Nephron (organoid): ENCODE measurements around the gene LSM8.

Experiments
- H3K27ac Mint-ChIP-seq, 3 experiments: 2 replicates each; pipeline ENCODE4 v1.8.0; 2020; ENCODE audit warnings: mixed read lengths in 3 of 3, mild to moderate bottlenecking in 2 of 3, moderate library complexity in 1 of 3
- H3K27me3 Mint-ChIP-seq: 2 replicates; pipeline ENCODE4 v1.8.0; 2021; ENCODE audit warnings: low read depth, mild to moderate bottlenecking, moderate library complexity, mixed read lengths
- H3K36me3 Mint-ChIP-seq: 2 replicates; pipeline ENCODE4 v1.8.0; 2020; ENCODE audit warnings: low read depth, mixed read lengths
- H3K4me1 Mint-ChIP-seq: 2 replicates; pipeline ENCODE4 v1.8.0; 2020; ENCODE audit warnings: mixed read lengths
- H3K4me3 Mint-ChIP-seq, 3 experiments: 2 replicates each; pipeline ENCODE4 v1.8.0; 2020; ENCODE audit warnings: mild to moderate bottlenecking in 3 of 3, mixed read lengths in 3 of 3, moderate library complexity in 2 of 3
- H3K9me3 Mint-ChIP-seq: 2 replicates; pipeline ENCODE4 v1.8.0; 2020; ENCODE audit warnings: mixed read lengths
- TF ChIP-seq, protein P1 (sequence below), 3 experiments: fragments of 200-600 bp; sonication (generic); IDR thresholded peaks; one replicate each; pipeline ENCODE4 v1.5.0; 2021; ENCODE audit warnings: antibody characterized with exemption in 3 of 3; ENCODE audit not compliant: unreplicated experiment in 3 of 3

LSM8 gene

GRCh38 chr7:118175740-118176139 lies 8.2 kb upstream of the LSM8 start:
- H3K9me3 Mint-ChIP-seq: no peaks in the 10 kb centered on the region
- no peaks in the 10 kb centered on the region for H3K4me1 Mint-ChIP-seq
- H3K27me3 Mint-ChIP-seq: no peaks in the 10 kb centered on the region
- no peaks in the 10 kb centered on the region for H3K36me3 Mint-ChIP-seq
- H3K27ac Mint-ChIP-seq: no peak overlapping the region
- TF ChIP-seq, protein P1, sequence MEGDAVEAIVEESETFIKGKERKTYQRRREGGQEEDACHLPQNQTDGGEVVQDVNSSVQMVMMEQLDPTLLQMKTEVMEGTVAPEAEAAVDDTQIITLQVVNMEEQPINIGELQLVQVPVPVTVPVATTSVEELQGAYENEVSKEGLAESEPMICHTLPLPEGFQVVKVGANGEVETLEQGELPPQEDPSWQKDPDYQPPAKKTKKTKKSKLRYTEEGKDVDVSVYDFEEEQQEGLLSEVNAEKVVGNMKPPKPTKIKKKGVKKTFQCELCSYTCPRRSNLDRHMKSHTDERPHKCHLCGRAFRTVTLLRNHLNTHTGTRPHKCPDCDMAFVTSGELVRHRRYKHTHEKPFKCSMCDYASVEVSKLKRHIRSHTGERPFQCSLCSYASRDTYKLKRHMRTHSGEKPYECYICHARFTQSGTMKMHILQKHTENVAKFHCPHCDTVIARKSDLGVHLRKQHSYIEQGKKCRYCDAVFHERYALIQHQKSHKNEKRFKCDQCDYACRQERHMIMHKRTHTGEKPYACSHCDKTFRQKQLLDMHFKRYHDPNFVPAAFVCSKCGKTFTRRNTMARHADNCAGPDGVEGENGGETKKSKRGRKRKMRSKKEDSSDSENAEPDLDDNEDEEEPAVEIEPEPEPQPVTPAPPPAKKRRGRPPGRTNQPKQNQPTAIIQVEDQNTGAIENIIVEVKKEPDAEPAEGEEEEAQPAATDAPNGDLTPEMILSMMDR (IDR thresholded peaks at IDR 0.05; ENCODE audit: unreplicated experiment in 3 of 3): no peak
- no peak overlapping the region for H3K4me3 Mint-ChIP-seq

- no peak overlapping the region for H3K4me3 Mint-ChIP-seq
- TF ChIP-seq, protein P1 (IDR thresholded peaks at IDR 0.05; ENCODE audit: unreplicated experiment in 3 of 3): no peak
- H3K9me3 Mint-ChIP-seq: no peaks in the 10 kb centered on the region
- H3K27ac Mint-ChIP-seq: no peak overlapping the region
- no peaks in the 10 kb centered on the region for H3K36me3 Mint-ChIP-seq
- H3K27me3 Mint-ChIP-seq: no peaks in the 10 kb centered on the region
- H3K4me1 Mint-ChIP-seq: peaks cover 5% of the 10 kb centered on the region
Measured at GRCh38 chr7:118179191-118179590, 4.8 kb upstream of the LSM8 start.

DNA sequence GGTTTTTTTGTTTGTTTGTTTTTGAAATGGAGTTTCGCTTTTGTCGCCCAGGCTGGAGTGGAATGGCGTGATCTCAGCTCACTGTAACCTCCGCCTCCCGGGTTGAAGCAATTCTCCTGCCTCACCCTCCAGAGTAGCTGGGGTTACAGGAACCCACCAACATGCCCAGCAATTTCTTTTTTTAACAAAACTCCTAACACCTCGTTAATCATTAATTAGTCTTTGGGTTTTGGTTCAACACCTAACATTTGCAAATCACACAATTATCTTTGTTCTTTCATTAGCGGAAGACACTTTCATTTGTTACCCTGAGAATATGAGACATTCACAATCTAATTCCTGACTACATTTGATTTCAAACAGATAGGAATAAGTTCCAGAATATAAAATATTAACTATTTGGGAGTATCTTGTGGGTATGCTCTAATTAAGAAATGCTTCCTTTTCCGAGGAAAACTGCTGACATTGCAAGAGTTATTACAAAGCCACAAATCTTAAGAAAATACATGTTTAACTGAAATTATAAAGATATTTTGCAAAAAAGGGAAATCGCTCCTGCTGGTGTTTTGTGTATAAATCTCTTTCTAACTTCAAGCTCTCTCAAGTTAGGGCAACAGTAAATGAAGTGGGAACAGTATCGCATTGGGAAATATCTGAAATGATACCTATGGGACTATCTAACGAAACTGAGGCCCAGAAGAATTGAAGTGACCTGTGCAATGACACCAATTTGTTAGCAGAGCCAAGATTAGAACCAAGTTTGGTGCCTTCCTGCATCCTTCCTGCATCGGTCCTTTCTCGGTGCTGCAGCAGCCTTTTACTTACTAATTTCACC lies 1.2 kb upstream of the LSM8 start:
- peaks cover 22% of the 10 kb centered on the region for H3K36me3 Mint-ChIP-seq
- no peaks in the 10 kb centered on the region for H3K9me3 Mint-ChIP-seq
- peaks cover 21% of the 10 kb centered on the region for H3K4me1 Mint-ChIP-seq
- peak overlapping the region; percentile 94 to 95 (median 95) for H3K4me3 Mint-ChIP-seq
- TF ChIP-seq, protein P1 (IDR thresholded peaks at IDR 0.05; ENCODE audit: unreplicated experiment in 3 of 3): no peak
- peak overlapping the region; percentile 99 to 100 (median 99) for H3K27ac Mint-ChIP-seq
- no peaks in the 10 kb centered on the region for H3K27me3 Mint-ChIP-seq

- Mint-ChIP-seq H3K4me3 (peak overlapping the region; percentile 94 to 95 (median 95)), H3K27me3 (no peaks in the 10 kb centered on the region), H3K27ac (peak overlapping the region; percentile 99 to 100 (median 99)), H3K36me3 (peaks cover 28% of the 10 kb centered on the region), H3K4me1 (peaks cover 21% of the 10 kb centered on the region), H3K9me3 (no peaks in the 10 kb centered on the region)
- TF ChIP-seq, protein P1 (IDR thresholded peaks at IDR 0.05; ENCODE audit: unreplicated experiment in 3 of 3): no peak
Measured at GRCh38 chr7:118183428-118183785, 557 bp upstream of the LSM8 start.

DNA sequence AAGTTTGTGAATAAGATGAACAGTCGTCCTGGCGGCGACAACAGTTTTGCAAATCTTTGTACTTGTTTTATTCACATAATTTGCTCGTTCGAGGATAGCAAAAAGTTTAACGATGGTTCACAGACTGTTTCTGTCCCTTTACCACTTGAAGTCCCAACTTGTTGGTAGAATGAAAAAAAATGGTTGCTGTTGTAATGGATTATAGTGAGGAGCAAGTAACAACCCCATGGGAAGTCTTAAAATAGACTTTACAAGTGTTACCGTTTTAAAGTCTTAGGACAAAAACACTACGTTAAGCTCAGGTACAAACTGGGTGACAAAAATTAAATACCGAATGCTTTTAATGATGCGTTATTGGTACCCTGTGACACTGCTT lies 589 bp downstream of the LSM8 start:
- H3K27ac Mint-ChIP-seq: peak overlapping the region; percentile 99 to 100 (median 99)
- no peaks in the 10 kb centered on the region for H3K9me3 Mint-ChIP-seq
- TF ChIP-seq, protein P1 (IDR thresholded peaks at IDR 0.05; ENCODE audit: unreplicated experiment in 3 of 3): no peak
- H3K36me3 Mint-ChIP-seq: peaks cover 36% of the 10 kb centered on the region
- peaks cover 21% of the 10 kb centered on the region for H3K4me1 Mint-ChIP-seq
- H3K4me3 Mint-ChIP-seq: peak overlapping the region; percentile 94 to 95 (median 95)
- H3K27me3 Mint-ChIP-seq: no peaks in the 10 kb centered on the region
